Breast epithelium (tissue), 3 donors: ENCODE results near the gene AMER3.

Experiments used
- CTCF ChIP-seq, 3 donors: fragments of 450-650 bp; IDR thresholded peaks; one replicate each; pipeline ENCODE4 v1.5.1; 2016 to 2017; ENCODE audit warnings: antibody characterized with exemption in 3 of 3, mild to moderate bottlenecking in 3 of 3, moderate library complexity in 3 of 3
- POLR2A ChIP-seq: fragments of 450-650 bp; IDR thresholded peaks from one replicate; pipeline ENCODE4 v1.6.1; 2016; ENCODE audit warnings: antibody characterized with exemption, mild to moderate bottlenecking, moderate library complexity

GRCh38 chr2:130769343-130769907 lies 14.1 kb downstream of the AMER3 start:
- TF ChIP-seq POLR2A (no peak), CTCF (IDR thresholded peaks at IDR 0.05) (no peak)
